Astrocyte of the cerebellum (primary cell): ENCODE measurements around the gene CDK18.
A peak's percentile ranks its signal among the peaks of the same experiment; 100 is the strongest.
"Not testable (repeated sequence)": the region's sequence is repeated elsewhere in the genome, so short reads cannot be mapped to it uniquely, and the experiment has no call there.

Experiments
- DNase-seq: peaks from one replicate; pipeline ENCODE4 v3.0.0-alpha.2; 2011; ENCODE audit warnings: low read depth
- H3K4me3 ChIP-seq: 2 replicates; pipeline ENCODE4 v1.5.1; 2011; ENCODE audit warnings: mild to moderate bottlenecking, low read depth, low read length, moderate library complexity
- CTCF ChIP-seq: IDR thresholded peaks from 2 replicates; pipeline ENCODE4 v1.5.1; 2012; ENCODE audit warnings: low read length, low read depth, moderate library complexity, mild to moderate bottlenecking; ENCODE audit errors: missing control alignments
- in situ Hi-C: cut with HindIII; loops from 2 replicates; pipeline ENCODE4 v1.10.0; 2017; ENCODE audit warnings: low sequenced_read_pairs

The CDK18 gene

GRCh38 chr1:205480349-205480985 lies 24.0 kb upstream of the CDK18 start:
- no peak for TF ChIP-seq CTCF
- in situ Hi-C loops, result no loop called here
- no peak overlapping the region for H3K4me3 ChIP-seq
- no peak for DNase-seq

GRCh38 chr1:205481218-205481617 lies 23.3 kb upstream of the CDK18 start:
- H3K4me3 ChIP-seq, result no peak overlapping the region
- TF ChIP-seq CTCF, result no peak
- DNase-seq, result no peak
- in situ Hi-C loops, result no loop called here

- H3K4me3 ChIP-seq, result no peak overlapping the region
These were observed 22.8 kb upstream of the CDK18 start for GRCh38 chr1:205481629-205482151.

GRCh38 chr1:205482587-205482986 lies 21.9 kb upstream of the CDK18 start:
- in situ Hi-C loops, H3K4me3 ChIP-seq, DNase-seq: not testable (repeated sequence)

More at GRCh38 chr1:205481629-205482151, 22.8 kb upstream of the CDK18 start:
- in situ Hi-C loops, result no loop called here
- no peak for TF ChIP-seq CTCF
- no peak for DNase-seq

- in situ Hi-C loops, result no loop called here
- TF ChIP-seq CTCF, result no peak
- H3K4me3 ChIP-seq, result no peak overlapping the region
- no peak for DNase-seq
These were observed 21.1 kb upstream of the CDK18 start for GRCh38 chr1:205483372-205483771.

GRCh38 chr1:205484985-205485967 lies 19.2 kb upstream of the CDK18 start:
- no peak overlapping the region for H3K4me3 ChIP-seq
- peak; percentile 97 for TF ChIP-seq CTCF
- in situ Hi-C loops, result no loop called here
- DNase-seq, result peak; percentile 35
